Body of pancreas (tissue), 4 donors: Measurements from ENCODE around the gene ABCG1.

ENCODE experiments used
- POLR2A ChIP-seq, 3 donors: fragments of 450-650 bp; IDR thresholded peaks; one replicate each; pipeline ENCODE4 v1.6.1; 2016; ENCODE audit warnings: antibody characterized with exemption in 3 of 3, mild to moderate bottlenecking in 2 of 3
- TF ChIP-seq, protein P1 (sequence below), 7 experiments: fragments of 450-650 bp in 4 of 7; fragments of 200-600 bp in 3 of 7; sonication (generic) in 3 of 7; IDR thresholded peaks; one replicate each; pipeline ENCODE4 v1.5.1; 2016 to 2019; ENCODE audit warnings: antibody characterized with exemption in 7 of 7

DNA sequence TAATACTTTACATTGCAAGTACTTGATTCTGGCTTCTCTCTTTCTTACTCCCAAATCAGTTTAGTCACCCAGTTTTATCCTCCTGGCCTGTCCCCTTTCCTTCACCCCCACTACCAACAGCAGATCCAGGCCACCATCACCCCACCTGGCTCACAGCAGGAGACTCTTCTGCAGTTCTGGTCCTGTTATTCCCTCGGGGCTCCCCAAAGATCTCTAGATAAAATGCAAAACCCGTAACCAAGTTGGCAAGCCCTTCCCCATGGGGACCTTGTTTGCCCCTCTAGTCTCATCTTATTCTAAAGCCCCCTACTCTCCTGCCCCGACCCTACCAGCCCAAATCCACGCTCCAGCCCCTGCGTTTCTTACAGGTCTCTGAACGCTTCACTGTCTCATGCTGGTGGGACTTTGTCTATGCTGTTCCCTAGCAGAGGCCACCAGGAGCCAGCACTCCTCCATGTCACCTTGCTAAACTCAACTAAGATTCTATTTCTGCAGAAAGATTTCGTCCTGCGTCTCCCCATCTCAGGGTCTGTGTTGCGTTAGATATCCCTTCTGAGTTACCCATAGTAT is 4.0 kb downstream of the ABCG1 start:
- TF ChIP-seq, protein P1, sequence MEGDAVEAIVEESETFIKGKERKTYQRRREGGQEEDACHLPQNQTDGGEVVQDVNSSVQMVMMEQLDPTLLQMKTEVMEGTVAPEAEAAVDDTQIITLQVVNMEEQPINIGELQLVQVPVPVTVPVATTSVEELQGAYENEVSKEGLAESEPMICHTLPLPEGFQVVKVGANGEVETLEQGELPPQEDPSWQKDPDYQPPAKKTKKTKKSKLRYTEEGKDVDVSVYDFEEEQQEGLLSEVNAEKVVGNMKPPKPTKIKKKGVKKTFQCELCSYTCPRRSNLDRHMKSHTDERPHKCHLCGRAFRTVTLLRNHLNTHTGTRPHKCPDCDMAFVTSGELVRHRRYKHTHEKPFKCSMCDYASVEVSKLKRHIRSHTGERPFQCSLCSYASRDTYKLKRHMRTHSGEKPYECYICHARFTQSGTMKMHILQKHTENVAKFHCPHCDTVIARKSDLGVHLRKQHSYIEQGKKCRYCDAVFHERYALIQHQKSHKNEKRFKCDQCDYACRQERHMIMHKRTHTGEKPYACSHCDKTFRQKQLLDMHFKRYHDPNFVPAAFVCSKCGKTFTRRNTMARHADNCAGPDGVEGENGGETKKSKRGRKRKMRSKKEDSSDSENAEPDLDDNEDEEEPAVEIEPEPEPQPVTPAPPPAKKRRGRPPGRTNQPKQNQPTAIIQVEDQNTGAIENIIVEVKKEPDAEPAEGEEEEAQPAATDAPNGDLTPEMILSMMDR (IDR thresholded peaks at IDR 0.05), result no peak
- no peak for TF ChIP-seq POLR2A (IDR thresholded peaks at IDR 0.05)
